DND-41 (cell line): ENCODE data around the gene NOL3.

ENCODE experiments used
- ATAC-seq: fragments of 200-7000 bp; cut with Tn5 transposase; 3 replicates; pipeline ENCODE4 v1.9.1; 2021; ENCODE audit warnings: low read depth; ENCODE audit not compliant: insufficient read depth
- DNase-seq: peaks from one replicate; pipeline ENCODE4 v3.0.0-alpha.2; 2020
- H2AFZ ChIP-seq: 2 replicates; pipeline ENCODE4 v1.6.0; 2012; ENCODE audit warnings: low read depth, low read length
- H3K27ac ChIP-seq: 2 replicates; pipeline ENCODE4 v1.5.1; 2012; ENCODE audit warnings: low read length, inconsistent platforms
- H3K27me3 ChIP-seq: fragments of 200-600 bp; sonication (generic); 2 replicates; pipeline ENCODE4 v1.6.0; 2012; ENCODE audit warnings: low read length, mild to moderate bottlenecking, inconsistent platforms; ENCODE audit not compliant: insufficient read depth, poor library complexity
- H3K36me3 ChIP-seq: 2 replicates; pipeline ENCODE4 v1.5.1; 2012; ENCODE audit warnings: low read length, inconsistent platforms; ENCODE audit not compliant: insufficient read depth
- H3K4me1 ChIP-seq: 2 replicates; pipeline ENCODE4 v1.5.1; 2012; ENCODE audit warnings: mild to moderate bottlenecking, low read length; ENCODE audit not compliant: insufficient read depth
- H3K4me2 ChIP-seq: 2 replicates; pipeline ENCODE4 v1.6.0; 2012; ENCODE audit warnings: mild to moderate bottlenecking, moderate library complexity, low read length, inconsistent platforms; ENCODE audit not compliant: insufficient read depth
- H3K4me3 ChIP-seq, 2 experiments: fragments of 200-600 bp in 1 of 2; shearing (Covaris generic) in 1 of 2; 2 replicates each; pipeline ENCODE4 v1.5.1; 2012 to 2016; ENCODE audit warnings: inconsistent platforms in 2 of 2, low read length in 2 of 2, mild to moderate bottlenecking in 2 of 2, low read depth in 1 of 2, moderate library complexity in 1 of 2
- H3K79me2 ChIP-seq: 2 replicates; pipeline ENCODE4 v1.6.0; 2012; ENCODE audit warnings: low read length, inconsistent platforms; ENCODE audit not compliant: insufficient read depth
- H3K9ac ChIP-seq: 2 replicates; pipeline ENCODE4 v1.6.0; 2012; ENCODE audit warnings: low read depth, mild to moderate bottlenecking, inconsistent platforms, low read length, moderate library complexity
- H3K9me3 ChIP-seq: 2 replicates; pipeline ENCODE4 v1.5.1; 2012; ENCODE audit warnings: low read length, moderate library complexity, mild to moderate bottlenecking, inconsistent platforms; ENCODE audit not compliant: insufficient read depth, severe bottlenecking
- H4K20me1 ChIP-seq: 2 replicates; pipeline ENCODE4 v1.6.0; 2012; ENCODE audit warnings: low read length; ENCODE audit not compliant: insufficient read depth
- CTCF ChIP-seq: IDR thresholded peaks from 2 replicates; pipeline ENCODE4 v1.5.1; 2012; ENCODE audit warnings: borderline replicate concordance, low read length, moderate library complexity, mild to moderate bottlenecking; ENCODE audit not compliant: poor library complexity, severe bottlenecking; ENCODE audit errors: extremely low read depth
- EZH2 ChIP-seq: IDR thresholded peaks from 3 replicates; pipeline ENCODE4 v1.6.1; 2012; ENCODE audit warnings: borderline replicate concordance, low read depth, mild to moderate bottlenecking, moderate library complexity, low read length, inconsistent platforms; ENCODE audit not compliant: severe bottlenecking

The NOL3 gene

GRCh38 chr16:67156143-67156844 lies 14.0 kb upstream of the NOL3 start:
- Histone ChIP-seq H3K4me3 (no peak overlapping the region), H3K79me2 (peaks cover under 1% of the 10 kb centered on the region; the same call in 1 of the 2 replicates), H3K27me3 (no peaks in the 10 kb centered on the region), H3K36me3 (peaks cover 4% of the 10 kb centered on the region; the same call in 1 of the 2 replicates), H3K27ac (no peak overlapping the region), H3K4me2 (no peak overlapping the region), H3K4me1 (peaks cover 44% of the 10 kb centered on the region), H3K9ac (no peak overlapping the region), H3K9me3 (no peaks in the 10 kb centered on the region), H4K20me1 (peaks cover 33% of the 10 kb centered on the region), H2AFZ (no peak overlapping the region)
- TF ChIP-seq CTCF (peak; percentile 30), EZH2 (no peak)
- DNase-seq, result no peak
- ATAC-seq, result no peak

- no peak for DNase-seq
- TF ChIP-seq CTCF, result no peak
- no peak for TF ChIP-seq EZH2
- H3K4me2 ChIP-seq, result no peak overlapping the region
- peaks cover 6% of the 10 kb centered on the region; the same call in 1 of the 2 replicates for H3K79me2 ChIP-seq
- H3K27ac ChIP-seq, result no peak overlapping the region
- no peak for ATAC-seq
- H2AFZ ChIP-seq, result no peak overlapping the region
- peaks cover 52% of the 10 kb centered on the region for H3K4me1 ChIP-seq
- no peak overlapping the region for H3K4me3 ChIP-seq
- peaks cover 29% of the 10 kb centered on the region for H4K20me1 ChIP-seq
- no peaks in the 10 kb centered on the region for H3K27me3 ChIP-seq
- no peaks in the 10 kb centered on the region for H3K9me3 ChIP-seq
- H3K9ac ChIP-seq, result no peak overlapping the region
- H3K36me3 ChIP-seq, result peaks cover 4% of the 10 kb centered on the region; the same call in 1 of the 2 replicates
These were observed 13.1 kb upstream of the NOL3 start for GRCh38 chr16:67157106-67157748.

GRCh38 chr16:67157892-67158635 lies 12.3 kb upstream of the NOL3 start:
- TF ChIP-seq CTCF, result no peak
- TF ChIP-seq EZH2, result no peak
- Histone ChIP-seq H3K4me1 (peaks cover 54% of the 10 kb centered on the region), H3K79me2 (peaks cover 6% of the 10 kb centered on the region; the same call in 1 of the 2 replicates), H3K36me3 (peaks cover 4% of the 10 kb centered on the region; the same call in 1 of the 2 replicates), H3K9me3 (no peaks in the 10 kb centered on the region), H3K27ac (no peak overlapping the region), H3K9ac (no peak overlapping the region), H3K4me2 (peak overlapping the region; percentile 97), H3K27me3 (no peaks in the 10 kb centered on the region), H3K4me3 (no peak overlapping the region), H2AFZ (no peak overlapping the region), H4K20me1 (peaks cover 29% of the 10 kb centered on the region)
- ATAC-seq (no peak), DNase-seq (no peak)
